HEK293 (cell line): ENCODE results near the gene AKIRIN2.

Experiments used
- CTCF ChIA-PET: fragments of 350-600 bp; formaldehyde crosslinking; extraction: SDS; loops from one replicate; lab custom pipeline; 2021; ENCODE audit warnings: antibody characterized with exemption; lab: Yijun Ruan, JAX
- POLR2A ChIA-PET: fragments of 300-600 bp; formaldehyde crosslinking; extraction: SDS; loops from one replicate; lab custom pipeline; 2020; ENCODE audit warnings: antibody characterized with exemption, inconsistent platforms; lab: Yijun Ruan, JAX
- H3K27ac ChIP-seq: fragments of 200-500 bp; sonication (Bioruptor generic); 2 replicates; pipeline ENCODE4 v1.5.1; 2014; ENCODE audit warnings: low read depth, low read length, control low read depth, inconsistent platforms; ENCODE audit errors: extremely low read depth
- H3K36me3 ChIP-seq, 2 experiments: fragments of 200-500 bp in 1 of 2; sonication (Bioruptor generic) in 1 of 2; 1 replicate in 1 of 2; 2 replicates in 1 of 2; pipeline ENCODE4 v1.5.1; 2014 to 2017; ENCODE audit warnings: inconsistent platforms in 2 of 2, low read length in 2 of 2; ENCODE audit not compliant: control insufficient read depth in 2 of 2, insufficient read depth in 1 of 2
- H3K4me1 ChIP-seq: fragments of 200-500 bp; sonication (Bioruptor generic); 2 replicates; pipeline ENCODE4 v1.5.1; 2014; ENCODE audit warnings: mild to moderate bottlenecking, low read length, inconsistent platforms; ENCODE audit not compliant: control insufficient read depth, insufficient read depth
- H3K4me3 ChIP-seq: 2 replicates; pipeline ENCODE4 v1.5.1; 2011; ENCODE audit warnings: low read depth, mild to moderate bottlenecking, control low read depth, low read length, moderate library complexity
- H3K9me3 ChIP-seq: fragments of 200-500 bp; sonication (Bioruptor generic); 2 replicates; pipeline ENCODE4 v1.5.1; 2014; ENCODE audit warnings: low read depth, low read length, inconsistent platforms; ENCODE audit not compliant: control insufficient read depth, insufficient read depth
- KLF7 ChIP-seq: fragments of 450-650 bp; formaldehyde crosslinking; IDR thresholded peaks from 2 replicates; pipeline ENCODE4 v1.5.1; 2016; ENCODE audit warnings: missing biosample characterization, missing genetic modification characterization, borderline replicate concordance
- PRDM1 ChIP-seq: fragments of 450-650 bp; formaldehyde crosslinking; IDR thresholded peaks from 2 replicates; pipeline ENCODE4; 2016; ENCODE audit warnings: missing biosample characterization, missing genetic modification characterization
- ZNF501 ChIP-seq: fragments of 450-650 bp; formaldehyde crosslinking; IDR thresholded peaks from 2 replicates; pipeline ENCODE4 v1.5.1; 2016; ENCODE audit warnings: missing biosample characterization, missing genetic modification characterization
- ZNF707 ChIP-seq: fragments of 450-650 bp; formaldehyde crosslinking; IDR thresholded peaks from 2 replicates; pipeline ENCODE4 v1.5.1; 2016; ENCODE audit warnings: missing biosample characterization, missing genetic modification characterization
- ZNF76 ChIP-seq: fragments of 450-650 bp; formaldehyde crosslinking; IDR thresholded peaks from 2 replicates; pipeline ENCODE4; 2016; ENCODE audit warnings: low read depth, missing biosample characterization, missing genetic modification characterization, borderline replicate concordance
- ZNF776 ChIP-seq: fragments of 450-650 bp; formaldehyde crosslinking; IDR thresholded peaks from 2 replicates; pipeline ENCODE4 v1.5.0; 2017; ENCODE audit warnings: missing biosample characterization, missing genetic modification characterization, borderline replicate concordance
- TF ChIP-seq, protein P1 (sequence below): fragments of 450-650 bp; formaldehyde crosslinking; IDR thresholded peaks from 2 replicates; pipeline ENCODE4 v1.5.1; 2016; ENCODE audit warnings: missing biosample characterization, missing genetic modification characterization, borderline replicate concordance
- TF ChIP-seq, protein P2 (sequence below): fragments of 450-650 bp; formaldehyde crosslinking; IDR thresholded peaks from 2 replicates; pipeline ENCODE4 v1.5.1; 2016; ENCODE audit warnings: missing biosample characterization, missing genetic modification characterization
- TF ChIP-seq, protein P3 (sequence below): fragments of 450-650 bp; formaldehyde crosslinking; IDR thresholded peaks from 2 replicates; pipeline ENCODE4 v1.5.1; 2016; ENCODE audit warnings: missing biosample characterization, missing genetic modification characterization
- TF ChIP-seq, protein P4 (sequence below): fragments of 450-650 bp; formaldehyde crosslinking; IDR thresholded peaks from 2 replicates; pipeline ENCODE4 v1.5.1; 2016; ENCODE audit warnings: missing biosample characterization, missing genetic modification characterization
- TF ChIP-seq, protein P5 (sequence below): fragments of 450-650 bp; formaldehyde crosslinking; IDR thresholded peaks from 2 replicates; pipeline ENCODE4 v1.5.1; 2017; ENCODE audit warnings: missing biosample characterization, missing genetic modification characterization
- TF ChIP-seq, protein P6 (sequence below): fragments of 450-650 bp; formaldehyde crosslinking; IDR thresholded peaks from 2 replicates; pipeline ENCODE4 v1.5.1; 2016; ENCODE audit warnings: missing biosample characterization, missing genetic modification characterization, low read depth
- TF ChIP-seq, protein P7 (sequence below): fragments of 450-650 bp; formaldehyde crosslinking; IDR thresholded peaks from 2 replicates; pipeline ENCODE4 v1.5.1; 2017; ENCODE audit warnings: missing biosample characterization, missing genetic modification characterization

AKIRIN2 gene

DNA sequence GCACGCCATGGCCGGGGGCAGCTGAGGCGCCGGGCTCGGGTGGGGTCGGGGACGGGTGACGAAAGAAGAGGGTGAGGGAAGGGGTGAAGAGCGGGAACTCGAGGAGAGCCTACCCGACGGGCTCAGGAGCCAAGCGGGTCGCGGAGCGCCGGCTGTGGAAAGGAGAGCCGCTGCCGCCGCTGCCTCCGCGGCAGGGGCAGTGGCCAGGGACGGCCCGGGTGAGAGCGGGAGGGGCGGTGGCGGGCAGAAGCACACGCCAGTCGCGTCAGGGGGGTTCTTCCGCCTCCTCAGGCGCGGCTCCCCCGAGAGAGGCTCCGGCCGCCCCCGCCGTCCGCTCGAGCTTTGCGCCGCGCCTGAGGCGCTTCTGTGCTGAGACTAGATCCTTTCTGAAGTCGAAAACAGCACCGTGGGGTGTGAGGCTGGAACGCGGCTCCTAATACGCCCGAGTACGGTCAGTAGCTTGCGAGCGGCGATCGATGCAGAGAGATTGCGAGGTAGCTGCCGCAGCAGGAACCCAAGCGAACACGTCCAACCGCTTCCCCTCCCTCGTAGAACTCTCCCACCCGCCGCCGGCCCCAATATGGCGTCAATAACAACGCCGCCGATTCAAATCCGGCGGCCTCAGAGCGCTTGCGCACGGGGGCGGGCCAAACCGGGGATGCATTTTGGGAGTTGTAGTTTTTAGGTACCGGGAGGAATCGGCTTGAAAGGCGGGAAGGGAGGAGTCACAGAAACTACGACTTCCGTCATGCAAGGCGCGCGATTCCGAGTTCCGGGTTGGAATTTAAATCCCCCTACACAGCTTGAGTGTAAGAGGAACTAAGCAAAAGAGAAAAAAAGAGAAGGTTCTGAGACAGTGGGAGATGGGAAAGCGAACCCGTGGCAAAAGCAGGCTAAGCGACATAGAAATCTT lies at the start of gene AKIRIN2:
Gene AKIRIN2, minus strand, starts transcription at position 558 of the 913 bp plus-strand sequence. Its CDS starts 549 bp downstream, at position 9.
- H3K9me3 ChIP-seq, result no peaks in the 10 kb centered on the region
- ChIA-PET CTCF (interaction anchor here (0.6 to 1.3 kb wide), 4 partner anchors 13 to 1154 kb away, joined by 3 to 6 read pairs (median 4); partner anchors contain the start of gene SMIM8), POLR2A (interaction anchor here (0.6 to 2.3 kb wide), 16 partner anchors 11 to 564 kb away, joined by 3 to 13 read pairs (median 3); partner anchors contain the start of genes ORC3, RARS2 and SLC35A1)
- peak within 1 kb of the TSS; percentile 93 for H3K4me3 ChIP-seq
- peaks cover 10% of the 10 kb centered on the region for H3K4me1 ChIP-seq
- H3K36me3 ChIP-seq, result peaks cover 0 to 19% of the 10 kb centered on the region in 2 experiments; a peak in 1 of 3 replicates
- H3K27ac ChIP-seq, result peak within 1 kb of the TSS; percentile 97
- TF ChIP-seq, protein P1, sequence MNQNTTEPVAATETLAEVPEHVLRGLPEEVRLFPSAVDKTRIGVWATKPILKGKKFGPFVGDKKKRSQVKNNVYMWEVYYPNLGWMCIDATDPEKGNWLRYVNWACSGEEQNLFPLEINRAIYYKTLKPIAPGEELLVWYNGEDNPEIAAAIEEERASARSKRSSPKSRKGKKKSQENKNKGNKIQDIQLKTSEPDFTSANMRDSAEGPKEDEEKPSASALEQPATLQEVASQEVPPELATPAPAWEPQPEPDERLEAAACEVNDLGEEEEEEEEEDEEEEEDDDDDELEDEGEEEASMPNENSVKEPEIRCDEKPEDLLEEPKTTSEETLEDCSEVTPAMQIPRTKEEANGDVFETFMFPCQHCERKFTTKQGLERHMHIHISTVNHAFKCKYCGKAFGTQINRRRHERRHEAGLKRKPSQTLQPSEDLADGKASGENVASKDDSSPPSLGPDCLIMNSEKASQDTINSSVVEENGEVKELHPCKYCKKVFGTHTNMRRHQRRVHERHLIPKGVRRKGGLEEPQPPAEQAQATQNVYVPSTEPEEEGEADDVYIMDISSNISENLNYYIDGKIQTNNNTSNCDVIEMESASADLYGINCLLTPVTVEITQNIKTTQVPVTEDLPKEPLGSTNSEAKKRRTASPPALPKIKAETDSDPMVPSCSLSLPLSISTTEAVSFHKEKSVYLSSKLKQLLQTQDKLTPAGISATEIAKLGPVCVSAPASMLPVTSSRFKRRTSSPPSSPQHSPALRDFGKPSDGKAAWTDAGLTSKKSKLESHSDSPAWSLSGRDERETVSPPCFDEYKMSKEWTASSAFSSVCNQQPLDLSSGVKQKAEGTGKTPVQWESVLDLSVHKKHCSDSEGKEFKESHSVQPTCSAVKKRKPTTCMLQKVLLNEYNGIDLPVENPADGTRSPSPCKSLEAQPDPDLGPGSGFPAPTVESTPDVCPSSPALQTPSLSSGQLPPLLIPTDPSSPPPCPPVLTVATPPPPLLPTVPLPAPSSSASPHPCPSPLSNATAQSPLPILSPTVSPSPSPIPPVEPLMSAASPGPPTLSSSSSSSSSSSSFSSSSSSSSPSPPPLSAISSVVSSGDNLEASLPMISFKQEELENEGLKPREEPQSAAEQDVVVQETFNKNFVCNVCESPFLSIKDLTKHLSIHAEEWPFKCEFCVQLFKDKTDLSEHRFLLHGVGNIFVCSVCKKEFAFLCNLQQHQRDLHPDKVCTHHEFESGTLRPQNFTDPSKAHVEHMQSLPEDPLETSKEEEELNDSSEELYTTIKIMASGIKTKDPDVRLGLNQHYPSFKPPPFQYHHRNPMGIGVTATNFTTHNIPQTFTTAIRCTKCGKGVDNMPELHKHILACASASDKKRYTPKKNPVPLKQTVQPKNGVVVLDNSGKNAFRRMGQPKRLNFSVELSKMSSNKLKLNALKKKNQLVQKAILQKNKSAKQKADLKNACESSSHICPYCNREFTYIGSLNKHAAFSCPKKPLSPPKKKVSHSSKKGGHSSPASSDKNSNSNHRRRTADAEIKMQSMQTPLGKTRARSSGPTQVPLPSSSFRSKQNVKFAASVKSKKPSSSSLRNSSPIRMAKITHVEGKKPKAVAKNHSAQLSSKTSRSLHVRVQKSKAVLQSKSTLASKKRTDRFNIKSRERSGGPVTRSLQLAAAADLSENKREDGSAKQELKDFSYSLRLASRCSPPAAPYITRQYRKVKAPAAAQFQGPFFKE (tag by site-specific recombination), result no peak
- TF ChIP-seq ZNF776 (tag by site-specific recombination) (no peak), KLF7 (tag by site-specific recombination) (peak; percentile 64; the same call in 1 of the 2 replicates), ZNF707 (tag by site-specific recombination) (no peak), ZNF76 (peak; percentile 98), PRDM1 (tag by site-specific recombination) (peak; percentile 97; the same call in 1 of the 2 replicates), ZNF501 (tag by site-specific recombination) (peak; percentile 79; the same call in 1 of the 2 replicates)
- TF ChIP-seq, protein P2, sequence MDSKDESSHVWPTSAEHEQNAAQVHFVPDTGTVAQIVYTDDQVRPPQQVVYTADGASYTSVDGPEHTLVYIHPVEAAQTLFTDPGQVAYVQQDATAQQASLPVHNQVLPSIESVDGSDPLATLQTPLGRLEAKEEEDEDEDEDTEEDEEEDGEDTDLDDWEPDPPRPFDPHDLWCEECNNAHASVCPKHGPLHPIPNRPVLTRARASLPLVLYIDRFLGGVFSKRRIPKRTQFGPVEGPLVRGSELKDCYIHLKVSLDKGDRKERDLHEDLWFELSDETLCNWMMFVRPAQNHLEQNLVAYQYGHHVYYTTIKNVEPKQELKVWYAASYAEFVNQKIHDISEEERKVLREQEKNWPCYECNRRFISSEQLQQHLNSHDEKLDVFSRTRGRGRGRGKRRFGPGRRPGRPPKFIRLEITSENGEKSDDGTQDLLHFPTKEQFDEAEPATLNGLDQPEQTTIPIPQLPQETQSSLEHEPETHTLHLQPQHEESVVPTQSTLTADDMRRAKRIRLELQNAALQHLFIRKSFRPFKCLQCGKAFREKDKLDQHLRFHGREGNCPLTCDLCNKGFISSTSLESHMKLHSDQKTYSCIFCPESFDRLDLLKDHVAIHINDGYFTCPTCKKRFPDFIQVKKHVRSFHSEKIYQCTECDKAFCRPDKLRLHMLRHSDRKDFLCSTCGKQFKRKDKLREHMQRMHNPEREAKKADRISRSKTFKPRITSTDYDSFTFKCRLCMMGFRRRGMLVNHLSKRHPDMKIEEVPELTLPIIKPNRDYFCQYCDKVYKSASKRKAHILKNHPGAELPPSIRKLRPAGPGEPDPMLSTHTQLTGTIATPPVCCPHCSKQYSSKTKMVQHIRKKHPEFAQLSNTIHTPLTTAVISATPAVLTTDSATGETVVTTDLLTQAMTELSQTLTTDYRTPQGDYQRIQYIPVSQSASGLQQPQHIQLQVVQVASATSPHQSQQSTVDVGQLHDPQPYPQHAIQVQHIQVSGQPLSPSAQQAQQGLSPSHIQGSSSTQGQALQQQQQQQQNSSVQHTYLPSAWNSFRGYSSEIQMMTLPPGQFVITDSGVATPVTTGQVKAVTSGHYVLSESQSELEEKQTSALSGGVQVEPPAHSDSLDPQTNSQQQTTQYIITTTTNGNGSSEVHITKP (tag by site-specific recombination), result peak; percentile 97
- TF ChIP-seq, protein P3, sequence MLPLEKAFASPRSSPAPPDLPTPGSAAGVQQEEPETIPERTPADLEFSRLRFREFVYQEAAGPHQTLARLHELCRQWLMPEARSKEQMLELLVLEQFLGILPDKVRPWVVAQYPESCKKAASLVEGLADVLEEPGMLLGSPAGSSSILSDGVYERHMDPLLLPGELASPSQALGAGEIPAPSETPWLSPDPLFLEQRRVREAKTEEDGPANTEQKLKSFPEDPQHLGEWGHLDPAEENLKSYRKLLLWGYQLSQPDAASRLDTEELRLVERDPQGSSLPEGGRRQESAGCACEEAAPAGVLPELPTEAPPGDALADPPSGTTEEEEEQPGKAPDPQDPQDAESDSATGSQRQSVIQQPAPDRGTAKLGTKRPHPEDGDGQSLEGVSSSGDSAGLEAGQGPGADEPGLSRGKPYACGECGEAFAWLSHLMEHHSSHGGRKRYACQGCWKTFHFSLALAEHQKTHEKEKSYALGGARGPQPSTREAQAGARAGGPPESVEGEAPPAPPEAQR, result peak; percentile 71; the same call in 1 of the 2 replicates
- TF ChIP-seq, protein P4, sequence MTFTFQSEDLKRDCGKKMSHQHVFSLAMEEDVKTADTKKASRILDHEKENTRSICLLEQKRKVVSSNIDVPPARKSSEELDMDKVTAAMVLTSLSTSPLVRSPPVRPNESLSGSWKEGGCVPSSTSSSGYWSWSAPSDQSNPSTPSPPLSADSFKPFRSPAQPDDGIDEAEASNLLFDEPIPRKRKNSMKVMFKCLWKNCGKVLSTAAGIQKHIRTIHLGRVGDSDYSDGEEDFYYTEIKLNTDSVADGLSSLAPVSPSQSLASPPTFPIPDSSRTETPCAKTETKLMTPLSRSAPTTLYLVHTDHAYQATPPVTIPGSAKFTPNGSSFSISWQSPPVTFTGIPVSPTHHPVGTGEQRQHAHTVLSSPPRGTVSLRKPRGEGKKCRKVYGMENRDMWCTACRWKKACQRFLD (tag by site-specific recombination), result no peak
- TF ChIP-seq, protein P5, sequence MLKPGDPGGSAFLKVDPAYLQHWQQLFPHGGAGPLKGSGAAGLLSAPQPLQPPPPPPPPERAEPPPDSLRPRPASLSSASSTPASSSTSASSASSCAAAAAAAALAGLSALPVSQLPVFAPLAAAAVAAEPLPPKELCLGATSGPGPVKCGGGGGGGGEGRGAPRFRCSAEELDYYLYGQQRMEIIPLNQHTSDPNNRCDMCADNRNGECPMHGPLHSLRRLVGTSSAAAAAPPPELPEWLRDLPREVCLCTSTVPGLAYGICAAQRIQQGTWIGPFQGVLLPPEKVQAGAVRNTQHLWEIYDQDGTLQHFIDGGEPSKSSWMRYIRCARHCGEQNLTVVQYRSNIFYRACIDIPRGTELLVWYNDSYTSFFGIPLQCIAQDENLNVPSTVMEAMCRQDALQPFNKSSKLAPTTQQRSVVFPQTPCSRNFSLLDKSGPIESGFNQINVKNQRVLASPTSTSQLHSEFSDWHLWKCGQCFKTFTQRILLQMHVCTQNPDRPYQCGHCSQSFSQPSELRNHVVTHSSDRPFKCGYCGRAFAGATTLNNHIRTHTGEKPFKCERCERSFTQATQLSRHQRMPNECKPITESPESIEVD (tag by site-specific recombination), result no peak; the same call in 1 of the 2 replicates
- TF ChIP-seq, protein P6, sequence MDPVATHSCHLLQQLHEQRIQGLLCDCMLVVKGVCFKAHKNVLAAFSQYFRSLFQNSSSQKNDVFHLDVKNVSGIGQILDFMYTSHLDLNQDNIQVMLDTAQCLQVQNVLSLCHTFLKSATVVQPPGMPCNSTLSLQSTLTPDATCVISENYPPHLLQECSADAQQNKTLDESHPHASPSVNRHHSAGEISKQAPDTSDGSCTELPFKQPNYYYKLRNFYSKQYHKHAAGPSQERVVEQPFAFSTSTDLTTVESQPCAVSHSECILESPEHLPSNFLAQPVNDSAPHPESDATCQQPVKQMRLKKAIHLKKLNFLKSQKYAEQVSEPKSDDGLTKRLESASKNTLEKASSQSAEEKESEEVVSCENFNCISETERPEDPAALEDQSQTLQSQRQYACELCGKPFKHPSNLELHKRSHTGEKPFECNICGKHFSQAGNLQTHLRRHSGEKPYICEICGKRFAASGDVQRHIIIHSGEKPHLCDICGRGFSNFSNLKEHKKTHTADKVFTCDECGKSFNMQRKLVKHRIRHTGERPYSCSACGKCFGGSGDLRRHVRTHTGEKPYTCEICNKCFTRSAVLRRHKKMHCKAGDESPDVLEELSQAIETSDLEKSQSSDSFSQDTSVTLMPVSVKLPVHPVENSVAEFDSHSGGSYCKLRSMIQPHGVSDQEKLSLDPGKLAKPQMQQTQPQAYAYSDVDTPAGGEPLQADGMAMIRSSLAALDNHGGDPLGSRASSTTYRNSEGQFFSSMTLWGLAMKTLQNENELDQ (tag by site-specific recombination), result no peak
- TF ChIP-seq, protein P7, sequence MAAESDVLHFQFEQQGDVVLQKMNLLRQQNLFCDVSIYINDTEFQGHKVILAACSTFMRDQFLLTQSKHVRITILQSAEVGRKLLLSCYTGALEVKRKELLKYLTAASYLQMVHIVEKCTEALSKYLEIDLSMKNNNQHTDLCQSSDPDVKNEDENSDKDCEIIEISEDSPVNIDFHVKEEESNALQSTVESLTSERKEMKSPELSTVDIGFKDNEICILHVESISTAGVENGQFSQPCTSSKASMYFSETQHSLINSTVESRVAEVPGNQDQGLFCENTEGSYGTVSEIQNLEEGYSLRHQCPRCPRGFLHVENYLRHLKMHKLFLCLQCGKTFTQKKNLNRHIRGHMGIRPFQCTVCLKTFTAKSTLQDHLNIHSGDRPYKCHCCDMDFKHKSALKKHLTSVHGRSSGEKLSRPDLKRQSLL (tag by site-specific recombination), result peak; percentile 32; the same call in 1 of the 2 replicates
